Tibial nerve (tissue), 4 donors: ENCODE measurements around the gene ANXA5. TPM values are rescaled to one million over a fixed set of nuclear protein-coding genes. Genes with fewer than 3 reads are reported as not detected.

ENCODE experiments used
- DNase-seq, 2 donors: peaks; one replicate each; pipeline ENCODE4 v3.0.0-alpha.2; 2019; ENCODE audit warnings: low spot score in 2 of 2
- H3K27ac ChIP-seq, 4 donors: fragments of 200-600 bp; sonication (generic) in 3 of 4; one replicate each; pipeline ENCODE4 v1.5.1; 2017 to 2019; ENCODE audit warnings: mild to moderate bottlenecking in 1 of 4
- H3K27me3 ChIP-seq, 2 donors: fragments of 200-600 bp; sonication (generic) in 1 of 2; one replicate each; pipeline versions ENCODE4 v1.5.1 to v1.6.0; 2017 to 2019
- H3K36me3 ChIP-seq, 3 donors: fragments of 200-600 bp; sonication (generic); one replicate each; pipeline ENCODE4 v1.5.1; 2018 to 2019
- H3K4me1 ChIP-seq, 4 donors: fragments of 200-600 bp; sonication (generic) in 3 of 4; one replicate each; pipeline ENCODE4 v1.5.1; 2017 to 2019
- H3K4me3 ChIP-seq, 4 donors: fragments of 200-600 bp; sonication (generic) in 3 of 4; one replicate each; pipeline ENCODE4 v1.5.1; 2017 to 2019; ENCODE audit warnings: mild to moderate bottlenecking in 1 of 4, moderate library complexity in 1 of 4
- H3K9me3 ChIP-seq, 4 donors: fragments of 200-600 bp; sonication (generic) in 3 of 4; one replicate each; pipeline ENCODE4 v1.5.1; 2017 to 2019
- CTCF ChIP-seq, 5 experiments: fragments of 200-600 bp in 3 of 5; fragments of 450-650 bp in 2 of 5; sonication (generic) in 3 of 5; IDR thresholded peaks; one replicate each; pipeline ENCODE4 v1.5.1; 2016 to 2019; ENCODE audit warnings: antibody characterized with exemption in 5 of 5, mild to moderate bottlenecking in 3 of 5, moderate library complexity in 2 of 5
- EP300 ChIP-seq, 2 donors: sonication (generic); formaldehyde crosslinking; IDR thresholded peaks; one replicate each; pipeline ENCODE4 v1.6.1; 2017; ENCODE audit warnings: antibody characterized with exemption in 2 of 2, mild to moderate bottlenecking in 1 of 2
- POLR2A ChIP-seq, 2 donors: fragments of 450-650 bp; IDR thresholded peaks; one replicate each; pipeline ENCODE4 v1.6.1; 2017; ENCODE audit warnings: antibody characterized with exemption in 2 of 2, mild to moderate bottlenecking in 2 of 2, moderate library complexity in 2 of 2
- WGBS, 2 donors: methylation state at CpG; one replicate each; pipeline ENCODE4 v1.1.5; 2018; 5-methylcytosine and 5-hydroxymethylcytosine counted together
- total RNA-seq, 4 donors: library from RNA; depleted of rRNA; stranded (reverse); fragments of >200 nt; gene quantifications; one replicate each; pipeline ENCODE4 v1.1.0, GENCODE V29; 2016

ANXA5 gene
- total RNA-seq, 4 donors from 2014 or later: 137 to 276 (median 267) TPM

- no peak for TF ChIP-seq CTCF (IDR thresholded peaks at IDR 0.05)
- TF ChIP-seq EP300 (IDR thresholded peaks at IDR 0.05): no peak
- TF ChIP-seq POLR2A (IDR thresholded peaks at IDR 0.05): no peak
These were observed 5.4 kb upstream of the ANXA5 start for GRCh38 chr4:121702136-121702535.

GRCh38 chr4:121701263-121701662 is 4.5 kb upstream of the ANXA5 start:
- no peak overlapping the region for H3K4me3 ChIP-seq
- H3K9me3 ChIP-seq: peaks cover 0 to 4% (median 0%) of the 10 kb centered on the region in 4 donors
- H3K36me3 ChIP-seq: no peaks in the 10 kb centered on the region
- peaks cover 0 to 21% (median 7%) of the 10 kb centered on the region in 4 donors for H3K4me1 ChIP-seq
- whole genome bisulfite sequencing, 2 donors: 97 to 100% methylated on average over 3 of the region's 3 CpGs
- no peak overlapping the region for H3K27ac ChIP-seq
- no peak for TF ChIP-seq CTCF (IDR thresholded peaks at IDR 0.05)
- TF ChIP-seq POLR2A (IDR thresholded peaks at IDR 0.05): no peak
- no peak for TF ChIP-seq EP300 (IDR thresholded peaks at IDR 0.05)
- no peaks in the 10 kb centered on the region for H3K27me3 ChIP-seq
- no peak for DNase-seq

More at GRCh38 chr4:121702136-121702535, 5.4 kb upstream of the ANXA5 start:
- no peak overlapping the region for H3K4me3 ChIP-seq
- H3K9me3 ChIP-seq: peaks cover 0 to 4% (median 0%) of the 10 kb centered on the region in 4 donors
- no peak for DNase-seq
- H3K36me3 ChIP-seq: no peaks in the 10 kb centered on the region
- peaks cover 0 to 21% (median 7%) of the 10 kb centered on the region in 4 donors for H3K4me1 ChIP-seq
- 96 to 98% methylated on average over 4 of the region's 4 CpGs for WGBS, 2 donors
- no peak overlapping the region for H3K27ac ChIP-seq
- no peaks in the 10 kb centered on the region for H3K27me3 ChIP-seq

- H3K27ac ChIP-seq: peak overlapping the region in 3 of 4 donors; percentile 96 to 100 (median 98)
- peak in 1 of 2 donors; percentile 34 for DNase-seq
- H3K4me3 ChIP-seq: peak overlapping the region in 3 of 4 donors; percentile 92 to 99 (median 95)
- TF ChIP-seq EP300 (IDR thresholded peaks at IDR 0.05) (peak in 1 of 2 donors; percentile 69), POLR2A (IDR thresholded peaks at IDR 0.05) (no peak)
- H3K27me3 ChIP-seq: no peaks in the 10 kb centered on the region
- WGBS, 2 donors: 32 to 40% methylated on average over 5 of the region's 5 CpGs
- H3K4me1 ChIP-seq: peaks cover 0 to 44% (median 29%) of the 10 kb centered on the region in 4 donors
- peaks cover 0 to 4% (median 0%) of the 10 kb centered on the region in 4 donors for H3K9me3 ChIP-seq
- H3K36me3 ChIP-seq: no peaks in the 10 kb centered on the region
These were observed 1.5 kb upstream of the ANXA5 start for GRCh38 chr4:121698236-121698671.

- Histone ChIP-seq H3K27me3 (no peaks in the 10 kb centered on the region), H3K4me1 (peaks cover 2 to 51% (median 32%) of the 10 kb centered on the region in 4 donors), H3K36me3 (no peaks in the 10 kb centered on the region), H3K27ac (peak overlapping the region; percentile 95 to 100 (median 97)), H3K4me3 (peak overlapping the region; percentile 92 to 99 (median 96)), H3K9me3 (peaks cover 0 to 4% (median 0%) of the 10 kb centered on the region in 4 donors)
- no peak for DNase-seq
- WGBS, 2 donors: 46 to 49% methylated on average over 9 of the region's 9 CpGs
- TF ChIP-seq CTCF (IDR thresholded peaks at IDR 0.05) (no peak), POLR2A (IDR thresholded peaks at IDR 0.05) (no peak), EP300 (IDR thresholded peaks at IDR 0.05) (no peak)
These were observed 784 bp upstream of the ANXA5 start for GRCh38 chr4:121697564-121697963.

GRCh38 chr4:121696170-121696580 is 605 bp downstream of the ANXA5 start:
- DNase-seq: peak; percentile 77 to 79
- Histone ChIP-seq H3K4me3 (peak overlapping the region; percentile 92 to 99 (median 96)), H3K27me3 (no peaks in the 10 kb centered on the region), H3K4me1 (peaks cover 2 to 65% (median 38%) of the 10 kb centered on the region in 4 donors), H3K27ac (peak overlapping the region; percentile 95 to 100 (median 97)), H3K9me3 (no peaks in the 10 kb centered on the region), H3K36me3 (no peaks in the 10 kb centered on the region)
- WGBS, 2 donors: 1% methylated on average over 25 to 26 of the region's 26 CpGs
- peak in 4 of 5 experiments; percentile 38 to 67 (median 52) for TF ChIP-seq CTCF (IDR thresholded peaks at IDR 0.05)
- peak in 1 of 2 donors; percentile 24 for TF ChIP-seq POLR2A (IDR thresholded peaks at IDR 0.05)
- peak in 1 of 2 donors; percentile 78 for TF ChIP-seq EP300 (IDR thresholded peaks at IDR 0.05)
